NT2/D1 (cell line): ENCODE measurements around the gene NTHL1.

Experiments
- DNase-seq: peaks from one replicate; pipeline ENCODE4 v3.0.0-alpha.2; 2011; ENCODE audit warnings: low read depth, low spot score
- H3K27me3 ChIP-seq: 2 replicates; pipeline ENCODE4 v1.6.0; 2011; ENCODE audit warnings: mild to moderate bottlenecking; ENCODE audit not compliant: insufficient read length, insufficient read depth
- H3K36me3 ChIP-seq: 2 replicates; pipeline ENCODE4 v1.6.1; 2011; ENCODE audit warnings: mild to moderate bottlenecking, low read length, mixed read lengths; ENCODE audit not compliant: insufficient read depth, insufficient read length
- H3K4me1 ChIP-seq: 2 replicates; pipeline ENCODE4 v1.5.1; 2011; ENCODE audit not compliant: insufficient read depth, insufficient read length
- H3K4me3 ChIP-seq: 2 replicates; pipeline ENCODE4 v1.5.1; 2011; ENCODE audit warnings: low read depth; ENCODE audit not compliant: insufficient read length
- H3K9ac ChIP-seq: 2 replicates; pipeline ENCODE4 v1.6.0; 2011; ENCODE audit warnings: low read depth; ENCODE audit not compliant: insufficient read length
- H3K9me3 ChIP-seq: 2 replicates; pipeline ENCODE4 v1.5.1; 2011; ENCODE audit warnings: mild to moderate bottlenecking, low read length; ENCODE audit not compliant: insufficient read depth
- SUZ12 ChIP-seq: IDR thresholded peaks from 2 replicates; pipeline ENCODE4 v1.6.1; 2011; ENCODE audit not compliant: insufficient read length, insufficient read depth; ENCODE audit errors: extremely low read depth
- YY1 ChIP-seq: IDR thresholded peaks from 2 replicates; pipeline ENCODE4 v1.6.1; 2011; ENCODE audit not compliant: insufficient read length, insufficient read depth
- ZNF274 ChIP-seq: IDR thresholded peaks from 2 replicates; pipeline ENCODE4 v1.6.1; 2011; ENCODE audit warnings: mild to moderate bottlenecking, low read depth, low read length

NTHL1 gene

GRCh38 chr16:2086812-2087747 is 39.4 kb upstream of the NTHL1 start:
- Histone ChIP-seq H3K9me3 (no peaks in the 10 kb centered on the region), H3K27me3 (no peaks in the 10 kb centered on the region), H3K36me3 (peaks cover 96% of the 10 kb centered on the region), H3K4me3 (no peak overlapping the region), H3K9ac (no peak overlapping the region), H3K4me1 (peaks cover 34% of the 10 kb centered on the region)
- TF ChIP-seq SUZ12 (no peak), ZNF274 (no peak), YY1 (no peak)
- DNase-seq: no peak

GRCh38 chr16:2086106-2086742 is 38.6 kb upstream of the NTHL1 start:
- peaks cover 96% of the 10 kb centered on the region for H3K36me3 ChIP-seq
- H3K4me1 ChIP-seq: peaks cover 30% of the 10 kb centered on the region
- TF ChIP-seq SUZ12: no peak
- no peak for TF ChIP-seq ZNF274
- TF ChIP-seq YY1: no peak
- no peak overlapping the region for H3K9ac ChIP-seq
- DNase-seq: no peak
- H3K4me3 ChIP-seq: no peak overlapping the region
- no peaks in the 10 kb centered on the region for H3K9me3 ChIP-seq
- H3K27me3 ChIP-seq: no peaks in the 10 kb centered on the region

GRCh38 chr16:2085669-2086068 is 38.0 kb upstream of the NTHL1 start:
- Histone ChIP-seq H3K4me3 (no peak overlapping the region), H3K36me3 (peaks cover 98% of the 10 kb centered on the region), H3K9me3 (no peaks in the 10 kb centered on the region), H3K27me3 (no peaks in the 10 kb centered on the region), H3K9ac (no peak overlapping the region), H3K4me1 (peaks cover 27% of the 10 kb centered on the region)
- DNase-seq: no peak
- TF ChIP-seq ZNF274: no peak
- no peak for TF ChIP-seq SUZ12
- no peak for TF ChIP-seq YY1

- peak overlapping the region; percentile 32 for H3K9ac ChIP-seq
- no peak for DNase-seq
Measured at GRCh38 chr16:2084895-2085625, 37.4 kb upstream of the NTHL1 start.

GRCh38 chr16:2083876-2084780 is 36.5 kb upstream of the NTHL1 start:
- H3K36me3 ChIP-seq: peaks cover 98% of the 10 kb centered on the region

More at GRCh38 chr16:2084895-2085625, 37.4 kb upstream of the NTHL1 start:
- H3K4me3 ChIP-seq: no peak overlapping the region
- H3K4me1 ChIP-seq: peaks cover 23% of the 10 kb centered on the region
- no peak for TF ChIP-seq YY1
- no peak for TF ChIP-seq SUZ12
- no peak for TF ChIP-seq ZNF274
- no peaks in the 10 kb centered on the region for H3K27me3 ChIP-seq
- H3K36me3 ChIP-seq: peaks cover 98% of the 10 kb centered on the region
- no peaks in the 10 kb centered on the region for H3K9me3 ChIP-seq

GRCh38 chr16:2083409-2083808 is 35.8 kb upstream of the NTHL1 start:
- no peak overlapping the region for H3K9ac ChIP-seq
- H3K27me3 ChIP-seq: no peaks in the 10 kb centered on the region
- no peak for DNase-seq
- peaks cover 19% of the 10 kb centered on the region for H3K4me1 ChIP-seq
- TF ChIP-seq ZNF274: no peak
- no peak for TF ChIP-seq YY1
- TF ChIP-seq SUZ12: no peak
- no peaks in the 10 kb centered on the region for H3K9me3 ChIP-seq
- peaks cover 98% of the 10 kb centered on the region for H3K36me3 ChIP-seq
- no peak overlapping the region for H3K4me3 ChIP-seq

More at GRCh38 chr16:2083876-2084780, 36.5 kb upstream of the NTHL1 start:
- Histone ChIP-seq H3K9ac (peak overlapping the region; percentile 28), H3K4me1 (peaks cover 17% of the 10 kb centered on the region), H3K27me3 (no peaks in the 10 kb centered on the region), H3K9me3 (no peaks in the 10 kb centered on the region), H3K4me3 (no peak overlapping the region)
- TF ChIP-seq SUZ12: no peak
- no peak for TF ChIP-seq YY1
- TF ChIP-seq ZNF274: no peak
- DNase-seq: no peak
